ENCODE measurements around the gene SKI. TPM values are rescaled to one million over a fixed set of nuclear protein-coding genes. Genes with fewer than 3 reads are reported as not detected.

The SKI gene
- polyA plus RNA-seq, 1 donor = 53.8 TPM

DNA sequence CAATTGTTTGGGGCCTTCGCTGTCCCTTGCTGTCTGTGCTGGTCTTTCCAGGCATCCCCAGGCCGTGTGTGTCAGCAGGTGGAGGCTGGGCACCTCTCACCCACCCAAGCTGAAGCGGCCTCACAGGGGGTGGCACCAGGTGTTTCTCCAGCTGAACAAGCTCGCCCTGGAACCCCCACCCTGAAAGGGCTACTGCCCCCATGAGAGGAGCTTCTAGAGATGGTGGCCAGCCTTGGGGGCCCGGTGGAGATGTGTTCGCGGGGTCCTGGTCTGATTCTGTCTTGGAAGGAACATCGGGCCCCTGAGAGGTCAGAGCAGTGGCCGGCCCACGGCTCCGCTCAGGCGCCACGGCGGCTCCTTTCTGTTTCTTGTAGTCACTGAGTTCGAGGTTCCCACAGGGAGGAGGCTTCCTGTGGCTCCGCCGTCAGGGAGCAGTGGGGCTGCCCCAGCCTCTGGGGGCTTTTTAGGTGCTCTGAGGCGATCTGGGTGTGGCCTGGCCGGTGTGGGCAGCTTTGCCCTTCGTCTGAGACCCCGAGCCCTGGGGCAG lies 46.9 kb downstream of the SKI start:
- no peak for DNase-seq (ENCODE audit: low read depth)

GRCh38 chr1:2275796-2276536 lies 47.8 kb downstream of the SKI start:
- no peak for DNase-seq (ENCODE audit: low read depth)

DNA sequence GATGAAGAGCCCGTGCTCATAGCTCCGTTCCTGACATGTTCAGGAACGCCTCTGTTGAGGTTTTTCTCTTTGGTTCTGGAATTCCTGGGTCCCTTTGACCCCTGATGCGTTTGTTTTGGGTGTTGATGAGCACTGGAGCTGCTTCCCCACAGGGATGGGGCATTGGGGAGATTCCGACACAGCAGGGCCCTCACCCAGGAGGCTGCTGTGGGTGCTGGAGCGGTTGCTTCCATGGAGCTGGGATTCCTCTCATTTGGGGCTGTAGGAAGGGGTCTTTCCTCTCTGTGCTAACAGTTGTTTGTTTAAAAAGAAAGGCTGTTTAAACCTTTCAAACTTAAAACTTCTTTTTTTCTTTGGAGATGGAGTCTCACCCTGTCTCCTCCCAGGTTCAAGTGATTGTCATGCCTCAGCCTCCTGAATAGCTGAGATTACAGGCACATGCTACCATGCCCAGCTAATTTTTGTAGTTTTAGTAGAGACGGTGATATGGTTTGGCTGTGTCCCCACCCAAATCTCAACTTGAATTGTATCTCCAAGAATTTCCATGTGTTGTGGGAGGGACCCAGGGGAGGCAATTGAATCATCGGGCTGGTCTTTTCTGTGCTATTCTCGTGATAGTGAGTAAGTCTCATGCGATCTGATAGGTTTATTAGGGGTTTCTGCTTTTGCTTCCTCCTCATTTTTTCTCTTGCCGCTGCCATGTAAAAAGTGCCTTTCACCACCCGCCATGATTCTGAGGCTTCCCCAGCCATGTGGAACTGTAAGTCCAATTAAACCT lies 48.9 kb downstream of the SKI start:
- no peak for DNase-seq (ENCODE audit: low read depth)

DNA sequence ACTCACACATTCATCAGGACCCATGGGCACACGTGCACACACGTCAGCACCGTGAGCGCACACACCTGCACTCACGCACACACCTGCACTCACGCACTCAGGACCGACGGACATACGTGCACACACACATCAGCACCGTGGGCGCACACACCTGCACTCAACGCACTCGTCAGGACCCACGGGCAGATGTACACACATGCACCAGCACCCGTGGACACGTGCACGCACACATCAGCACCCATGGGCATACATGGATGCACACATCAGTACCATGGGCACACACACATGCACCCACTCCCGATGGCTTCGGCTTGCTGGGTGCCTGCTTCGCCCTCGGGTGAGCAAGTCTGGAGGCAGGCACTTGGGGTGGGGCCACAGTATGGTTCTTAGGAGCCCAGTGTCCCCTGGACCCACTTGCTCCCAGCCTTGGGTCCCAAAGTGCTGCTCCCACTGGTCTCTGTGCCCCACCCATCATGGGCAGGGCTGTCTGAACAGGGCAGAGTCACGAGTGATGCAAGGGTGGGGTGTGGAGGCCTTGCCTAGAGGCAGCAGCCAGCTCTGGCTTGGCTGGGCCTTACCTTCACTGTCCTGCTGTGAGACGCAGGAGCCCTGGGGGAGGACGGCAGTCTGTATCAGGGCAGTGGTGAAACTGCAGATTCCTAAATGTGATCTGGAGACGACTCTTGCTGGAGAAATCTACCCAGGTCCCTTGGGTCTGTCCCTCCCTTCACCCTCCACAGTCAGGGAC lies 49.8 kb downstream of the SKI start:
- DNase-seq (ENCODE audit: low read depth) = no peak

DNA sequence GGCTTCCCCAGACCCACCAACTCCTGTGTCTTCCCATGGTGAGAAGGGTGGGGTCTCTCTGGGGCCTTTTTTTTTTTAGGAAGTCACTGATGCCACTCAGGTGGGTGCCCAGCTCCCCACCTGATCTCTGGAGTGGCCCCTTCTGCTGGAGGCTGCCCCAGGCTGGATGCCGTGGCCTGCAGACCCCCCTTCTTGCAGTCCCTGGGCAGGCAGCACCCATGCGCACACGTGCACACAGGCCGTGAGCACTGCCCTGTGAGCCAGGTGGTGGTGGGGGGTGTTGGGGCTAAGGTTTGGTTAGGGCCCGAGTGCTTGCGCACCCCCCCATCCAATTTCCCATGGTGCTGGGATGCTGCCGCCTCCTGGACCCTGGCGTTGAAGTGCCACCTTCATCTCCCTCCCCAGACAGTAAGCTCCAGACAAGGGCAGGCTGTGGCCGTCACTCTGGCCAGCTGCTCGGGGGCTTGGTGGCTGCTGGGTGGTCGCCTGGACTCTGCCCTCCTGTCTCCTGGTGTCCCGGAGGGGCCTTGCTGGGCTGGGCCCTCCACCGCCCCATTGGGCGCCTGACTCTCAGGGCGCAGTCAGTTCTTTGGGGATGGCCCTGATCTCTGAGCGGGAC lies 50.6 kb downstream of the SKI start:
- no peak for DNase-seq (ENCODE audit: low read depth)

DNA sequence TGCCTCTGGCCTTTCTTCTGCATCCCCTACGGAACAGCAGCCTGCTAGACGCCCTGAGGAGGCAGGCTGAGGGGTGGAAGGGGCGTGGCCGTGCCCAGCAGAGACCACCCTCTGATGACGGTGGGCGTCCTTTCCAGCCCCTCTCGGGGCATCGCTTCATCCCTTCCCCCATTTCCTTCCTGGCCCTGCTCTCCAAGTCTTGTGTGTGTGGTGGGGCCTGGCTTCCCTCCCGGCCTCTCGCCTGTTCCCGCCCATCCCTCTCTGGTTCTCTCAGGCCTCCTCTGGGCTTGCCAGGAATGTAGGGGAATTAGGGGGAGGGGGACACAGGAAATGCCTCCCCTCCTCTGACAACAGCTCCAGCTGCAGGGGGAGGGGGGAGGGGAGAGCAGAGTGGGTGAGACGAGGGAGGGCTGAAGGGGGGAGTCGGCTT lies 51.1 kb downstream of the SKI start:
- DNase-seq (ENCODE audit: low read depth) = peak; percentile 86

DNA sequence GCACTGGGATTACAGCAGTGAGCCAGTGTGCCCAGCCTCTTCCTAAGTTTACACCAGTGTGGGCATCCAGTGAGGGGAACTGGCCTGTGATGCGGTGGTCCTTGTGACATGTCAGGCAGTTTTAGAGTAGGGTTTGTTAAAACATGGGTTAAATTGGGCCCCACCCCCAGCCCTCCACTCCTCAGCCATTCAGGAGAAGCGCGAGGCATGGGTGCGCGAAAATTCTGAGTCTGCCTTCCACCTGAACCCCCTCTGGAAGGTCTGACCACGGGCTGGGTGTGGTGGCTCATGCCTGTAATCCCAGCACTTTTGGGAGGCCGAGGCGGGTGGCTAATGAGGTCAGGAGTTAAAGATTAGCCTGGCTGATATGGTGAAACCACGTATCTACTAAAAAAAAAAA lies 51.7 kb downstream of the SKI start:
- no peak for DNase-seq (ENCODE audit: low read depth)

- no peak for DNase-seq (ENCODE audit: low read depth)
Observed at GRCh38 chr1:2282556-2283270, 54.6 kb downstream of the SKI start.

GRCh38 chr1:2283371-2283990 lies 55.4 kb downstream of the SKI start:
- DNase-seq (ENCODE audit: low read depth) = no peak

GRCh38 chr1:2283991-2284895 lies 56.1 kb downstream of the SKI start:
- DNase-seq (ENCODE audit: low read depth) = no peak

GRCh38 chr1:2284932-2285331 lies 56.8 kb downstream of the SKI start:
- no peak for DNase-seq (ENCODE audit: low read depth)

DNA sequence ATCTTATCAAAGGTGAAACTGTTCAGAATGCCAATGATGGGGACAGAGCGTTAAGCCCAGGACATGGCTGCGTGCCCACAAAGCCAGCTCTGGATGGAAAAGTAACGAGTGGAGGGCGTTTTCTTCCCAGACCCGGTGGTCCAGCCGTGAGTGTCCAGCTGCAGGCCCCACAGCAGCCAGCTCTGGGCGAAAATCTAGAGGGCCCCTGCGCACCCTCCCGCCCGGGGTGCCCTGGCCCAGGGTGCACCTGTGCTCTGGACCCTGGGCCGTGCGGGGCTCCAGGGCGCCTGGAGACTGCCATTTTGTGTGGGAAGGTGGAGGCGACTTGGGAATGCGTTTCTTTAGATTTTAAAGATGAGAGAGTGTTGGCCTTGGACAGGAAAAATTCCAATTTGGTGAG lies 58.8 kb downstream of the SKI start:
- no peak for DNase-seq (ENCODE audit: low read depth)

- DNase-seq (ENCODE audit: low read depth) = no peak
Observed at GRCh38 chr1:2287649-2288048, 59.5 kb downstream of the SKI start.

- no peak for DNase-seq (ENCODE audit: low read depth)
Observed at GRCh38 chr1:2288311-2288710, 60.2 kb downstream of the SKI start.

DNA sequence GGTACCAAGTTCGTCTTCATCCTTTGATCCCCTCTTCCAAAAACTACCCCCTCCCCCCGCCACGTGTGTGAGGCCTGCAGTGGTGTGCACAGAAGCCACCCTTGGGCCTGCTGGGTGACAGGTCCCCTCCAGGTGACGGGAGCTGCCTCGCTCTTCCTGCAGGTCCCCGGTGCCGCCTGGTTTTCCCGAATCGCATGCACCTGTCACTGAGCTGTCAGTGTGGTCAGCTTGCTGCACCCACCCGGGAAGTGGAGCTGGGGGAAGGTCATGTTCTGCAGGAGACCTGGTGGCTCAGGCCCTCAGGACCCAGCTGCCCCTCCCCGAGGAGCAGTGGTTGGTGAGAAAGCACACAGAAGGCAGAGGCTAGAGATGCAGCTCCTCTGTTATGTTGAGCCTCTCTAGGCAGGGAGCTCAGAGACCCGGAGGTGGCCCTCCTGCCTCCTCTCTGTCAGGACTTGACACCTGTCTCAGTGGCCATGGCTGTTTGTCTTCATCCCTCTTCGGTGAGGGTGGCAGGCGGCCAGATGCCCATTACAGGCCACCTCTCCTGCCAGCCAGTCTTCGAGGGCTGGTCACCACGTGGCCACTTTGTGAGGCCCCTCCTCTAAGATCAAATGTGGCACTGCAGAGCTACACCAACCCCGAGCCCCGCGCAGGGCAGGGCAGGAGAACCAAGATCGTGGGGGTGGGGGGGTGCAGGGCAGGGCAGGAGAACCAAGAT lies 60.9 kb downstream of the SKI start:
- DNase-seq (ENCODE audit: low read depth) = no peak

DNA sequence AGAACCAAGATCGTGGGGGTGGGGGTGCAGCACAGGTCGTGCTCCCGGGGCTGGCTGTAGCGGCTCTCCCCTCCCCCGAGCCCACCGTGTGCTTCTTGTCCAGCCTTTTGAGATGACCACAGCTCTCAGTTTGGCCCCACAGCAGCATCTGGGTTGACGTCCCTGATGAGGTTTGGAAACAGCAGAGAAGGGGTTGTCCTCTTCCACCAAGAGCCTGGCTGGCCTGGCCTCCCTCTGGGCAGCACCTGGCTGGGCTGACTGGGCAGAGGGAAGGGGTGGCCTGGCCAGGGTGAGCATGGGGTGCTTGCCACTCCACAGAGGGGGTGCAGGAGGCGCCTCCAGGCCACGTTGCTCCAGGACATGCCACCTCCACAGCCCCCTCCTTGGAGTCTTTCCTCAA lies 61.5 kb downstream of the SKI start:
- no peak for DNase-seq (ENCODE audit: low read depth)

DNA sequence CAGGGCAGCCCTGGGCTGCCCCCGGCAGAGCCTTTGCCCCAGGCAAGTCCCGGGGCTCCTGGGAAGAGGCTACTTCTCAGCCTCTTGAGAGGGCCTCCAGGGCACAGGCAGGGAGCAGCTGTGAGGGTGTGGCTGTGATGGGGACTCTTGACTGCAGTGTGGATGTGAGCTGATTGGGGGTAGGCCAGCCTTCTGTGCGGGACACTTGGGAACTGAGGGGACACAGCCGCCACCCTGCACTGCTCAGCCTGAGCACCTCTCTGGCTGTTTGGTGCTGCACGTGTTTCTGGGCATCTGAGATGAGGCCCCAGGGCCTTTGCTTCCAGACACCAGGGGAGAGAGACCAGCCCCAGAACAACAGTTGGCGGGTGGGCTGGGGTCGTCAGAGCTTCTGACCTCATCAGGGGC lies 62.1 kb downstream of the SKI start:
- no peak for DNase-seq (ENCODE audit: low read depth)

- DNase-seq (ENCODE audit: low read depth) = no peak
Observed at GRCh38 chr1:2290595-2291510, 62.7 kb downstream of the SKI start.
